22Rv1 (cell line): ENCODE results near the gene SPG7.

Experiments used
- H3K27ac ChIP-seq: fragments of 450-650 bp; 2 replicates; pipeline ENCODE4 v1.5.1; 2017
- CTCF ChIP-seq: fragments of 450-650 bp; IDR thresholded peaks from 2 replicates; pipeline ENCODE4 v1.5.1; 2017; ENCODE audit warnings: mild to moderate bottlenecking
- ZFX ChIP-seq: fragments of 450-650 bp; IDR thresholded peaks from 2 replicates; pipeline ENCODE4 v1.6.1; 2017; ENCODE audit warnings: antibody characterized with exemption, borderline replicate concordance

The SPG7 gene

DNA sequence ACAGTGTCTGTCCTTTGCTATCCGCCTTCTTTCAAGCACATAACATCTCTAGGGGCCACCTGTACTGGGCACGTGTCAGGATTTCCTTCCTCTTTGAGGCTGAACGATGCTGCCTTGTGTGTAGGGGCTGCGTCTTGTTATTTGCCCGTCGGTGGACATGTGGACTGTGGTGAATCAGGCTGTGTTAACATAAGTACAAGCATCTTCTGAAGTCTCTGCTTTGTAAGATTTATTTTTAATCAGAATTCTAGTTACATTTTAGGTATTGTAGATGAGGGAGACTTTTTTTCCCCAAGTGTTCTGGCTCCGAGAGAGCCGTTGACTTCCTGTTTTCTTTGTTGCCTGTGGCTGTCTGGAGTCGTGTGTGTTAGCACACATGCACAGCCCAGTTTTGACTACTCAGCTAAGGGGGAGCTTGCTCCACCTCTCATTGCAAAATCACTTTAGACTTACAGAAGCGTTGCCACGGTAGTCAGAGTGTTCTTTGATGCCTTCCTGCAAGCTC, 26.1 kb downstream of the SPG7 start:
- TF ChIP-seq CTCF (no peak), ZFX (no peak)
- no peak overlapping the region for H3K27ac ChIP-seq

DNA sequence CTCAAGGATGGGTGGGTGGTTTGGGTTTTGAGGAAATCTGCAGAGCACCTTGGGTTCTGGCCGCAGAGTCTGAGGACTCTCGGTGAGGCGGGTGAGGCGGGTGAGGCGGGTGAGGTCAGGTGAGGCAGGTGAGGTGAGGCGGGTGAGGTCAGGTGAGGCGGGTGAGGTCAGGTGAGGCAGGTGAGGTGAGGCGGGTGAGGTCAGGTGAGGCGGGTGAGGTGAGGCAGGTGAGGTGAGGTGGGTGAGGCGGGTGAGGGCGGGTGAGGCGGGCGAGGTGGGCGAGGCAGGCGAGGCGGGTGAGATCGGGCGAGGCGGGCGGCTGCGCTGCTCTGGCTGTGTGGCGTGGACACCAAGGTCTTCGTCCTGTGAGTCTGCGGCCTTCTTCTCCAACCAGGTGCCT, 28.2 kb downstream of the SPG7 start:
- H3K27ac ChIP-seq = no peak overlapping the region

DNA sequence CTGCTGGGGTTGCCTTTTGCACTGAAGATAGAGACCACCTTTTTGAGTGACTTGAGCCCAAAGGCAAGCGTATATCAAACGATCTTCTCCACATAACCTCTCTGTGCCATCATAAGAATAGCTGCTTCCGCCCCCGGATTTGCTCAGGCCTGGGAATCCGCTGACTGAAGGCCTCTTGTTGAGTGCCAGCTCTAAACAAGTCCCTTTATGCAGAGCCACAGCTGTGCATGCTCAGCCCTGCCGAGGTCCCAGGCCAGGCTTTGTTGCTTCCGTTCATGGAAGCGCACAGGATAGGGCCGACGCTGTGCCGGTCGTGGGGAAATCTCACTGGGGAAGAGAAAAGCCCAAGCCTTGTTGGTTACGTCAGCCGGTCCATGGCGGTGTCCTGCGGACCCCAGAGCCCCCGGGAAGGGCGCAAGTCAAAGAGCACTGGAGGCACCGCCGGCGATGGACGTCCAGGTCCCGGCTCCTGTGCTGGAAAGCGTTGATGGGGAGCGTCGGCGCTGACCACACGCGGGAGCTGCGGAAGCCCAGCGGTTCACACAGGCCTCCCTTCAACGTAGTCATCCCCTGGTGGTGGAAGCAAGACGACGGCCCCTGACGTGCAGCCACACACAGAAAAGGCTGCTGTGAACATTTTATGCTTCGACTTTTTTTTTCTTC, 28.8 kb downstream of the SPG7 start:
- no peak for TF ChIP-seq ZFX
- no peak overlapping the region for H3K27ac ChIP-seq

More for the DNA sequence above, 28.2 kb downstream of the SPG7 start:
- no peak for TF ChIP-seq CTCF
- TF ChIP-seq ZFX = no peak

- TF ChIP-seq CTCF (no peak), ZFX (no peak)
These were observed 29.3 kb downstream of the SPG7 start for GRCh38 chr16:89537549-89537925.

GRCh38 chr16:89538286-89538685, 30.1 kb downstream of the SPG7 start:
- TF ChIP-seq ZFX = no peak
- no peak for TF ChIP-seq CTCF
- H3K27ac ChIP-seq = no peak overlapping the region

More at GRCh38 chr16:89537549-89537925, 29.3 kb downstream of the SPG7 start:
- H3K27ac ChIP-seq = no peak overlapping the region

DNA sequence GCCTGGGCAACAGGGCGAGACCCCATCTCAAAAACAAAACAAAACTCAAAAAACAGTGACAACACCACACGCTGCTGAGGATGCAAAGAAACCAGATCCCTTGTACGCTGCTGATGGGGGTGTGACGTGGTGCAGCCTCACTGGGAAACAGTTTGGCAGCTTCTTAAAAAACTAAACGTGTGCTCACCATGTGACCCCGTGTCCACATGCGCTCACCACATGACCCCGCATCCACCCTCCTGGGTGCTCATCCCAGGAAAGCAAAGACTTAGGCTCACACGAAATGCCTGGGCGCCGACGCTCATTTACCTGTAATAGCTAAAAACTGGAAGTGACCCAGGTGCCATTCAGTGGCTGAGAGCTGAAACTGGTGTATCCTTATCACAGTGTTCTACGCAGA, 32.4 kb downstream of the SPG7 start:
- H3K27ac ChIP-seq = no peak overlapping the region
- TF ChIP-seq ZFX = no peak
- TF ChIP-seq CTCF = no peak

GRCh38 chr16:89541792-89542191, 33.6 kb downstream of the SPG7 start:
- H3K27ac ChIP-seq = no peak overlapping the region
- TF ChIP-seq ZFX (no peak), CTCF (no peak)

GRCh38 chr16:89544113-89544512, 35.9 kb downstream of the SPG7 start:
- no peak for TF ChIP-seq ZFX
- TF ChIP-seq CTCF = no peak
- no peak overlapping the region for H3K27ac ChIP-seq
